ENCODE measurements around the gene S100A16.

The S100A16 gene

DNA sequence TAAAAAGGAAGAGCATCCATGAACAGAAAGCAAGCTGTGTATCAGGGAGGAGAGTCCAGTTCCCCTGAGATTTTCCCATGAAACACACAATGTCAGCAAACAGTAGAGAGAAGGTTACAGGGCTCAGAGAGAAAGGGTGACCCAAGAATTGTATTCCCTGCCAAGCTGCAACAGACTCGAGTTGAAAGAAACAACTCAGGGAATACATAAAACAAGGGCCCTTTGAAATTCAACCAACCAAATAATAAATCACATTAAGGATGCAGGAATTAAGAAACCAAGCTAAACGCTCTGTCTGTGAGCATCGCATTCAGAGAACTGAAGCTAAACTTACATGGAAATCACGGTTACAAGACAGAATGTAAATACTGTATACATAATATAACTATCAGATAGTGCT, 20.2 kb downstream of the S100A16 start:
- TF ChIP-seq CTCF (IDR thresholded peaks at IDR 0.05), result no peak

DNA sequence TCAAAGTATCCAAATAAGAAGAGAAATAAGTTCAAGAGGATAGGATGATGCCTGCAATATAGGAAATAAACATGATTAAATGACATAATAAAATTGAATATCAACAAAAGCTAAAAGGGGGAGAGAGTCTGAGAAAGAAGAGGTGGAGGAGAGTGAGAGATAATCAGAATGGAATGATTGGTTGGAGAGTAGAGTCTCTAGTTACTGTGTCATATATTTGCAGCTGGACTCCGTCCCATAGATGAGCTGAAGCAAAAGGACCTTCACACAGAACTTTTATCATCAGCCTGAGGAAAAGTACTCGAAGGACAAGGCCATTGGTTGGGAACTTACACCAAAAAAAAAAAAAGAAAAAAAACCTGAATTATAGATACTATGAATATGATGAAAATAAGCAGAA, 24.5 kb downstream of the S100A16 start:
- TF ChIP-seq CTCF (IDR thresholded peaks at IDR 0.05), result no peak

DNA sequence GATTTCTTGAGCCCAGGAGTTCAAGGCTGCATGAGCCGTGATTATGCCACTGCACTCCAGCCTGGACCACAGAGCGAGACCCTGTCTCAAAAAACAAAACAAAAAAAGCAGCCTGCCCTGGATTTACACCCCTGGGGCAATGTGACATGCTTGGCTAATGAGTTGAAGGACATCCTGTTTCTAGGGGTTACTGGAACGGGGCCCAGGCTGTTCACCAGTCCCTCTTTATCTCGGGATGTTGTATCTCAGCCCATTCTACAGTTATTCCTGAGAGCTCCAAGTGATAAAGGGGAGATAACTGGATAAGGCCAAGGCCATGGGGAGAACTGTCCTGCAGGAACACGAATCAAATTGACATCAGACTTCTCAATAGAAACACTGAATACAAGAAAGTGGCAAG, 25.6 kb downstream of the S100A16 start:
- TF ChIP-seq CTCF (IDR thresholded peaks at IDR 0.05), result no peak

DNA sequence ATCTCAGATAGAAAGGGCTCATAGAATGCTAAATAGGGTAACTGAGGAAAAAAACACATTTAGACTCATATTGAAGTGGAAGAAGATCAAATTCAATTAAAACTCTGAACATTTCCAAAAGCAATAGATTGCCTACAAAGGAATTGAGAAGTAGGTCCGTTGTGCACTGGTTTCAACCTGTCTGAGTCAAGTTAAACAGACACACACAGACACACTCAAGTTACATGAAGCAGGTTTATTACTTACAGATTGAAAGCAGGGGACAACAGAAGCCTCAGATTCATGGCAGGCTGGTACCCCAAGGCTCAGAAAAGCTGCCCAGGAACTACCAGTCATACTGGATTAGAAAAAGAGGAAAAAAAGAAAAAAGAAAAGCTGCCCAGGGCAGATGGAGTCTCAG, 26.6 kb downstream of the S100A16 start:
- TF ChIP-seq CTCF (IDR thresholded peaks at IDR 0.05), result no peak

DNA sequence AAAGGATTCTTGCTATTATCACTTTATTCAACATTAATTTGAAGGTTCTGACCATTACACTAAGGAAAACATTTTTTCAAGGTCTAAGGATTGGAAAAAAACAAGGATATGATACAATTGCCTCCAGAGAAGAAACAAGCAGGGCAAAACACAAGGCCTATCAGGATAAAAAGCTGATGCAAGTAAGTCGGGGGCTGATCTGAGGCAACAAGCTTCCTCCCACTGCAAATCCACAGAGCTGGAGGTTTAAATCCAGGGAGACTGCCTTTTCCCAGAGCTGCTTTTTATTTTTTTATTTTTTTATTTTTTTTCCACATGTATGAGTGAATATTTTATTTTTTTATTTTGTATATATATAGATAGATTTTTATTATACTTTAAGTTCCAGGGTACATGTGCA, 27.9 kb downstream of the S100A16 start:
- no peak for TF ChIP-seq CTCF (IDR thresholded peaks at IDR 0.05)

DNA sequence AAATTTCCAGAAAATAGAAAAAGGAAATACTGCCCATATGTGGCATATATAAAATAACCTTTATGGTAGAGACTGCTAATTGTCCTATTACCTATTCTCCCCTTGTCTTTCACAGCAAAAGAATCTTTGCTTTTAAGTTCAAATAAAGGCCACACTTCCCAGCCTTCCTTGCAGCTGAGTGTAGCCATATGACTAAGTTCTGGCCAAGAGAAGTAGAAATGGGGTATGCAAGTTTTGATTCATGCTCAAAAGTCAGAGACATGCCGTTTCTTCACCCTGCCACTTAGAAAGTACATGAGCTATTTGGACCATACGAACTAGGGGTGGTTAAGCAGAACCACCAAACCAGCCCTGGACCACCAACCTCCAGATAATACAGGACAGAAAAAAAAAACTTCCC, 29.0 kb downstream of the S100A16 start:
- TF ChIP-seq CTCF (IDR thresholded peaks at IDR 0.05), result no peak

- no peak for TF ChIP-seq CTCF (IDR thresholded peaks at IDR 0.05)
Measured at GRCh38 chr1:153578936-153579335, 34.0 kb downstream of the S100A16 start.

DNA sequence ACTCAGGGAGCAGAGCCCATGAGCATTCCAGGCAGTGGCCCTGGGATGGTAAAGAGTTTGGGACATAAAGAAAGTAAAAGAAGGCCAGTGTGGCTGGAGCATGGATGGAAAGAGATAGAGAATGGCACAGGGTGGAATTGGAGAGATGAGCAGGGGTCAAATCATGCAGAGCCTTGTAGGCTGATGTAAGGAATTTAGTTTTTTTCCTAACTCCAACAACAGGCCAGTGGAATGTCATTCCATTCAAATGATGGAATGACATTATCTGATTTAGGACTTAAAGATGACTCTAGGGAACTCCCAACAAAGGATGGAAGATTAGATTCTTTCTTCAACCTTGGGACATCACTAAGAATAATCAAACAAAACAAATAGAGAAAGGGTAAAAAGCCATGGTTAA, 34.4 kb downstream of the S100A16 start:
- TF ChIP-seq CTCF (IDR thresholded peaks at IDR 0.05), result no peak
